GM18502 (cell line): Measurements from ENCODE around the gene DENND1B.
"Not testable (repeated sequence)": the region's sequence is repeated elsewhere in the genome, so short reads cannot be mapped to it uniquely, and the experiment has no call there.

Experiments used
- ATAC-seq: cut with Tn5 transposase; IDR thresholded peaks from one replicate; pipeline ENCODE4 v1.9.1; 2021; ENCODE audit warnings: mild to moderate bottlenecking; ENCODE audit not compliant: unreplicated experiment, poor library complexity

DENND1B gene

DNA sequence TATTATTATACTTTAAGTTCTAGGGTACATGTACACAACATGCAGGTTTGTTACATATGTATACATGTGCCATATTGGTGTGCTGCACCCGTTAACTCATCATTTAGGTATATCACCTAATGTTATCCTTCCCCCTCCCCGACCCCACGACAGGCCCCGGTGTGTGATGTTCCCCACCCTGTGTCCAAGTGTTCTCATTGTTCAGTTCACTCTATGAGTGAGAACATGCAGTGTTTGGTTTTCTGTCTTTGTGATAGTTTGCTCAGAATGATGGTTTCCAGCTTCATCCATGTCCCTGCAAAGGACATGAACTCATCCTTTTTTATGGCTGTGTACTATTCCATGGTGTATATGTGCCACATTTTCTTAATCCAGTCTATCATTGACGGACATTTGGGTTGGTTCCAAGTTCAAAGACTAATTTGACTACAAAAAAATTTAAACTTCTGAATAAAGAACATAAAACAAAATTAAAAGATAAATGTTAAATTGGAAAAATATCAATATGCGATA is 22.6 kb downstream of the DENND1B start:
- ATAC-seq = not testable (repeated sequence)

DNA sequence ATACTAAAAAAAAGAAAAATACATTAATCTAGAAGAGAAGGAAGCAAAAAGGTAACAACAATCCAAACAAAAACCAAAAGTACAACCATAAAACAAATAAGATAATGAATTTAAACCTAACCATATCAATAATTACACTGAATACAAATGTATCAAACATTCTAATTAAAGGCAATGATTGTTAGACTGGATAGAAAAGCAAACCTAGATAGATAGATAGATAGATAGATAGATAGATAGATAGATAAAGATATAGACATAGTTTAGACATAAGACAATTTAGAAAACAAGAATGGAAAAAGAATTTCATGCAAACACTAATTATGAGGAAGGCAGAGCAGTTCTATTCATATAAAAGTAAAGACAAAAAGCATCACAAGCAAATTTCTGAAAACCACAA is 24.9 kb downstream of the DENND1B start:
- no peak for ATAC-seq

DNA sequence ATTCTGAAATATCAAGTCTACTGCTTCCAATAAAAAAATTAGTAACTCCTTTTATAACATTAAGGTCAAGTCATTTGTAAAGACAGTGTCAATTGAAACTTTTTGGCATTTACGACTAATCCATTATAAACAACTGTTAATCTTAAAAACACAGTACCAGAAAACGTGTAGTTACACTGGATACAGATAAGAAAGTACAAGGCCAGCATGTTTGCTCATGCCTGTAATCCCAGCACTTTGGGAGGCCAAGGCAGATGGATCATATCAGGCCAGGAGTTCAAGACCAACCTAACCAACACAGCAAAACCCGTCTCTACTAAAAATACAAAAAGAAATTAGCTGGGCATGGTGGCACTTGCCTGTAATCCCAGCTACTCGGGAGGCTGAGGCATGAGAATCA is 29.4 kb downstream of the DENND1B start:
- no peak for ATAC-seq

DNA sequence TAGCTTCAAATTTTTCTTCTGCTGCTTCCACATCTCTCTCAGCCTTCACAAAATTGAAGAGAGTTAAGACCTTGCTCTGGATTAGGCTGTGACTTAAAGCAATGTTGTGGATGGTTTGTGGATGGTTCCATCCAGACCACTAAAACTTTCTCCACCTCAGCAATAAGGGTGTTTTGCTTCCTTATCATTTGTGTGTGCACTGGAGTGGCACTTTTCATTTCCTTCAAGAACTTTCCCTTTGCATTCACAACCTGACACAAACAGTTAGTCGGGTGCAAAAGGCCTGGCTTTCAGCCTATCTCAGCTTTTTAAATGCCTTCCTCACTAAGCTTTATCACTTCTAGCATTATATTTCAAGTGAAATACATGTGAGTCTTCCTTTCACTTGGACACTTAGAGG is 30.3 kb downstream of the DENND1B start:
- no peak for ATAC-seq

DNA sequence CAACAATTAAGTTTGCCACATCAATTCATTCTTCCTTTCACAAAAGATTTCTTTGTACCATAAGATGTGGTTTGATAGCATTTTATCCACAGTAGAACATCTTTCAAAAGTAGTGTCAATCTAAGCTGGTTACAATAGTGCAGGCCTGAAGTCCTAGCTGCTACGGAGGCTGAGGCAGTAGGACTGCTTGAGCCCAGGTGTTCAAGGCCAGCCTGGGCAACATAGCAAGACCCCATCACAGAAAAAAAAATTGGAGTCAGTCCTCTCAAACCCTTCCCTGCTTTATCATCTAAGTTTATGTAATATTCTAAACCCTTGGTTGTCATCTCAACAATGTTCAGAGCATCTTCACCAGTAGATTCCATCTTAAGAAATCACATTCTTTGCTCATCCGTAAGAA is 31.7 kb downstream of the DENND1B start:
- no peak for ATAC-seq

DNA sequence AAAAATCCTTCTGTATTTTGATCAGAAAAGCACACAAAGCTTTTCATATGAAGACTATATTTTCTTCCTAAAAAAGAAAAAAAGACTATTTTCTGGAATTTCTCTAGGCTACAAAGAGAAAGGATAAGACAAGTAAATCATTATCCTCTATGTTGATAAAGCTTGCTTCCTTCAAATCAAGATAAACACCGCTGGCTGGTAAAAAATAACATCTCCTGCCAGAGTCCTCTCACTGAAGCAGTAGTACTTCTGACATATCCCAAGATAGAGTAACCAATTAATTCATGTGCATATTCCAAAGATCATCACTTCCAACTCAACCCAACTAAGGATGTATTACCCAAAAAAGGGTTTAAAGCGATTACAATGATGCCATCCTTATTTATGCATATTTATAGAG is 34.3 kb downstream of the DENND1B start:
- no peak for ATAC-seq

DNA sequence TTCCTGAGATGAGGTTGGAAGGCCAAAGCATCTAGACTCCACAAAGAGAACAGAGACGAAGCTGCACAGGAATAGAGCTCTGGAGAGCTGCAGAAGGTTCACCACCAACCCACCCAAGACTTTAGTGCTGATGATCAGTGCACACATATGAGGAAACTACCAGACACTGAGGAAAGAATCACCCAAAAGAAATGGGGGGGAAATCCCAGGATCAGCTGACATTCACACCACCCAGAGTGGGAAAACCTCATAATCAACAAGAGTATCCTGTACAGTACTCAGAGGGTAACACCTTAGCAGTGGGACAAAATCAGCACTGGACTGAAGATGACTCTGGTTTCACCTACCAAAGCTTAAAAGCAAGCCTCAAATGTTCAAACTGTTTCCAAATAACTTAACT is 36.4 kb downstream of the DENND1B start:
- ATAC-seq = no peak

DNA sequence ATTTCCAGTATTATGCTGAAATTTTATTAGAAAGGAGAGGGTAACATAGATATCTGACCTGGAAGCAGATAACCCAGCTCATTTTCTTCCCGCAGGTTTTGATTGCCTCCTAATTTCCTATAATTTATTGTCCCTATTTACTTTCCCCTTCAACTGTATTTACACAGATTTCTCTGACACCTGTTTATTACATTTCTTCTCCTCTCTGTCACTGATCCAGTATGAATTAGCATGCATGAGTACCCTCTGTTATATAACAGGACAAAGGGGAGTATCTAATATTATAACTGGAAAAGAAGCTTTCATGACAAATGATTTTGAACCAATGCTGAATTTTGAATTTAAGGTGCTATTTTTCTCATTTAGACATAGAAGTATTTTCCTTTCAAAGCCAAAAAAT is 37.4 kb downstream of the DENND1B start:
- no peak for ATAC-seq

DNA sequence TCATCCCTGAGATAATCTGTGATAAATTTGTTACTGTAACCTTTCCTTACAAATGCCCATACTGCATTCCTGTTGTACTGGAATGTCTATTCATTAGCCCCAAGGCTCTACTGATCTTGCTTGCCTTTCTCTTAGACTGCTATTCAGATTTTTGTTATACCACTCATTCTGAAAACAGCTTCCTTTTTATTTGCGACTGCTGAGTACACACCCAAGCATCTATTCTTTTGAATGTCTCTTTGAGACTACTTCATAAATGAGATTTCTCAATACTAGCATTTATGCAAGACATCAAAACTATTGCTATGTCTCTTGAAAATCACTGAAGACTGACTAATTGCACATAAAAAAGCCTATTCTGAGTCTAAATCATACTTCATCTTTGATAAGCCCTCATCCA is 38.6 kb downstream of the DENND1B start:
- no peak for ATAC-seq

DNA sequence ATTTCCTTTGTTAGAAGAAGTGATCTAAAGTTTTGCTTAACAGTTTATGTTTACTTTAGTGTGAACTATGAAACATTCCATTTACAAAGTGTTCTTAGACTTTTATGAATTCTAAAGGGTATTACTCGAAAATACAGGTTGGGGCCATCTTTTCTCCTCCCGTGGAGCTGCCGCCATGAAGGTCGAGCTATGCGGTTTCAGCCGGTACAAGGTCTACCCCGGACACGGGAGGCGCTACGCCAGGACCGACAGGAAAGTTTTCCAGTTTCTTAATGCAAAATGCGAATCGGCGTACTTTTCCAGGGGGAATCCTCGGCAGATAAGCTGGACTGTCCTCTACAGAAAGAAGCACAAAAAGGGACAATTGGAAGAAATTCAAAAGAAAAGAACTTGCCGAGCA is 39.8 kb downstream of the DENND1B start:
- no peak for ATAC-seq

DNA sequence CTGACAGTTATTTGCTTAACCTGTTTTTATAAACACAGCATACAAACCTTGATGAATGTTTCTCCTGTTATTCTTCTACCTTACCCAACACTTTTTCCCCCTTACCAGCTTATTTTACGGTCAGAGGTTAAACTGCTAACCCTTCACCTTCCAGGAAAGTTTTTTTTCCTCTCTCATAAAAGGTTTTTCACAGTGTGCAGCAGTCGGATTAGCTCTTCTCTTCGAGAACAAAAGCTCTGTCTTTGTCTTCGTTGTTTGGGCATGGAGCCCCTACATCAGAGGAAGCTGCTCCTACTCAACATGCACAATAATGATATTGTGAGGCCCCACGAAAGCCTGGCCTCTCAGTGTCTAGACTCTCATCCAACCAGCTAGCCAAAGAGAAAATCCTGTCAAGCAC is 42.0 kb downstream of the DENND1B start:
- ATAC-seq = no peak

DNA sequence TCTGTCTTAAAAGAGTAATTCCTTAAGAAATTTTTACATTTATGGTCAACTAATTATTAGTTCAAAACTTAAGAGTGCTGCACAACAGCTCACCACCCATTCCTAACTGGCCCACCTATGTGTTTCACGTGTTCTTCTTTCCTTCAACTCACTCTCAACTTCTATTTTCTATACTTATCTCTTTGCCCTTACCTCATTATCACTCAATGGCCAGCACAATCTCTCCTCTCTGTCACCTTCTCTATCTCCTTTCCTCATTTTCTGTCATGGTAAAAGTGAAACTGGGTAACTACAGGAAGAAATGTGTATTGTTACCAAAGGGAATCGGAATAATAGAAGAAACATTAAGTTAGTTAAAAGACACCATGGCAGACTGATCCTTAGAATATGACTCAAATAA is 43.1 kb downstream of the DENND1B start:
- ATAC-seq = no peak

DNA sequence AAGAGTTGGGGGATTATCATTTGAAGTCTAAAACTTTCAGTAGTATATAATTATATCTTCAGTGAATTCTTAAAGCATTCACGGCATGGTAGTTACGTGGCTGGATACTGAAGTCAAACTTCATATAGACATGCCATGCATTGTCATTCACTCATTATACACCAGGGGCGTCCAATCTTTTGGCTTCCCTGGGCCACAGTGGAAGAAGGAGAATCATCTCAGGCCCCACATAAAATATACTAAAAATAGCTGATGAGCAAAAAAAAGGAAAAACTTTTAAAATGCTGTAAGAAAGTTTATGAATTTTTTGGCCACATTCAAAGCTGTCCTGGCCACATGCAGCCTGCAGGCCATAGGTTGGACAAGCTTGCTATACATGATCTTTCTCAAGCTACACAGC is 43.8 kb downstream of the DENND1B start:
- ATAC-seq = no peak

DNA sequence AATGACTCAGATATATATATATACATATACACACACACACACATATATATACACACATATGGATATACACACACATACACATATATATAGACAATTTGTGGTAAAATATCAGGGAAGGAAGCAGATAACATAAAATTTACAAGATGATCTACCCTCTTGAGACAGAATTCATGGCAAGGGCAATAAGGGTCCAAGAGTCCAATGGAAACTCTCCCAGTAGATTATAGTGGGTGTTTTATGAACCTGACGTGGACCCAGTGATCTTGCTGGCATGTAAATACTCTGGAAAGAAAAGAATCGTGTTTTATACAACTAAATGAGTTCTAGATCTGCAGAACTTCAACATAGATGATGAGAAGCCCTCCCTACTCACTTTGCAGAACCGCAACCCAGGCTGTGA is 49.3 kb downstream of the DENND1B start:
- ATAC-seq = no peak

DNA sequence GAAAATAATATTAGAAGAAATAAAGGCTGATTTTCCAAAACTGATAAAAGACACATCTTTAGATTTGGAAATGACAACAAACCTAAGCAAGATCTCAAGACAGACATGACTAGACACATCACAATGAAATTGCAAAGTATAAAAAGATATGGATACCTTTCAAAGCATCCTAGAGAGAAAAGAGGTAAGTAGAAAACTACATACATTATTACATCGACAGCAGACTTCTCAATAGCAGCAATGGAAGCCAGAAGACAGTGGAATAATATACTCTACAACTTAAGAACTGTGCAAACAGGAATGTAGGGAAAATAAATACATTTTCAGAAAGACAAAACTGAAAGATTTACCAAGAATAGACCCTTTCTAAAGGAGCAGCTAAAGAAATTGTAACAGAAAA is 50.2 kb downstream of the DENND1B start:
- ATAC-seq = no peak

DNA sequence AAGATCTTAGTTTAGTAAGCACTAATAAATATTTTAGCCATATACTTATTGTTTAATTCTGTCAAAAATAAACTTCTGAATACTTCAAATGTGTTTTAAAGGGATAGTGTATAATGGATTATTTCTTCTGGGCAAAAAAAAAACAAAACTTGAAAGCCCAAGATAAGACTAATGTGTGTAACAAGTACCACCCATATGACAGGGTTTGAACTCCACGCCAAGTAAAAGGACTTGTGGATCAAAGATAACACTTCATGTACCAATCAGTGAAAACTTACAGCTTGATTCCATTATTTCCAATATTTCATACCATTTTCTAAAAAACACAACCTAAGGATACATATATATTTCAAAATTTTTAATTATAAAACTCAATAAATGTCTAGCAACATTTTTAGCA is 59.5 kb downstream of the DENND1B start:
- ATAC-seq = no peak

DNA sequence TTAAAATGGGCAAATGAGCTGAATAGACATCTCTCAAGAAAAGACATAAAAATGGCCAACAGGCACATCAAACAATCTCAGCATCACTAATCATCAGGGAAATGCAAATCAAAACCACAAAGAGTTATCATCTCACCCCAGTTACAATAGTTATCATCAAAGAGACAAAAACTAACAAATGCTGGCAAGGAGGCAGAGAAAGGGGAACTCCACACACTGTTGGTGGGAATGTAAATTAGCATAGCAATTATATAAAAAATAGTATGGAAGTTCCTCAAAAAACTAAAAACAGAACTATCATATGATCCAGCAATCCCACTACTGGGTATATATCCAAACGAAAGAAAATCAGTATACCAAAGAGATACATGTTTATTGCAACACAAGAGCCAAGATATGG is 68.7 kb downstream of the DENND1B start:
- no peak for ATAC-seq

DNA sequence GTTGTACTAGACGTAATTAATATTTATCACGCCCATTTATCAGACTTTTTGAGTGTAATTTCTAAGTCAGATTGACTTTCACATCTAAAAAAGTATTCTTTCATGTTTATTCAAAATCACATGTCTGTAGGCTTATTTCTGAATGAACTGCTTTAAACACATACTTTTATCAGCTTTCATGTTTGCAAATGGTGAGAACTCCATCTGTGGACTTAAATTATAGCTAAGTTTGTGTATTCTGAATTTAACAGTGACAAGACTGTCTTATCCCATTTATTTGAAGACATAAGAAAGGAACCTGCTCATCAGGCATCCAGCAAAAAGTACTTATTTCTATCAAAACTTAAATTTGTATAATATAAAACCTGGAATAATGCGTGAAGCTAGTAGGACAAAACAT is 69.3 kb downstream of the DENND1B start:
- no peak for ATAC-seq

DNA sequence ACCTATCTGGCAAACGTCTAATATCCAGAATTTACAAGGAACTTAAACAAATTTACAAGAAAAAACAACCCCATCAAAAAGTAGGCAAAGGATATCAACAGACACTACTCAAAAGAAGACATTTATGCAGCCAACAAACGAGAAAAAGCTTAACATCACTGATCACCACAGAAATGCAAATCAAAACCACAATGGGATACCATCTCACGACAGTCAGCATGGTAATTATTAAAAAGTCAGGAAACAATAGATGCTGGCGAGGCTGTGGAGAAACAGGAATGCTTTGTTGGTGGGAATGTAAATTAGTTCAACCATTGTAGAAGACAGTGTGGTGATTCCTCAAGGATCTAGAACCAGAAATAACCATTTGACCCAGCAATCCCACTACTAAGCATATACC is 74.6 kb downstream of the DENND1B start:
- ATAC-seq = not testable (repeated sequence)

DNA sequence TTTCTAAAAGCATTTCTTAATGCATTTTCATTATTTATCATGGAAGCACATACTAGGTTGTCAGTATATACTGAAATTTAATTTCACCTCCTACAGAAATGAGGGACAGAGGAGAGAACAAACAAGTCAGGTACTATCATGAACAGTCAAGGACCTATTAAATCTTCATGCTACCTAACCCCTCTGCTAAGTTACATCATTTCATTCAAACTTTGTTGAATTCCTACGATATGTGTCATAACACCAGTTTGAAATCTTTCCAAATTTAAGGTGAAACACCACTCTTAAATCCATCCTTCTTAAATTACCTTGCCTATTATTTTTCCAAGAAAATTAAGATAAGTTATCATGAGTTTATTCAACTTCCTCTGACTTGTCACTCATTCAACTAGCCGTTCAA is 78.9 kb downstream of the DENND1B start:
- ATAC-seq = no peak

DNA sequence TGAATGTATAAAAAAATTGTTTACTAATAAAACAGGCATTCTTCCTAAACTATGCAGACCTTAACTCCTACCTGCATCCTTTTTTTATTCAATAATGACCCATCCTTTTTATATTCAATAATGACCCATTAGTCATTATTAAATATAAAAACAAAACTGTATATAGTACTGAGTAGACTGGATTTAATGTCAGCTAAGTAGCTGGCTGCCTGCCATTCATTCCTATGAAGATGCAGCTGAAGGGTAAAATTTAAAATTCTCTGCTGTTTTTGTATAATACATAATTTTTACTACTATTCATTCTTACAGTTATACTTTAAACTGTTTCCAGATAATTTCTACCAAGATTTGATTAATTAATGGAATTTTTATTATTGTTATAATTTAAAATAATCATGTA is 79.3 kb downstream of the DENND1B start:
- no peak for ATAC-seq

DNA sequence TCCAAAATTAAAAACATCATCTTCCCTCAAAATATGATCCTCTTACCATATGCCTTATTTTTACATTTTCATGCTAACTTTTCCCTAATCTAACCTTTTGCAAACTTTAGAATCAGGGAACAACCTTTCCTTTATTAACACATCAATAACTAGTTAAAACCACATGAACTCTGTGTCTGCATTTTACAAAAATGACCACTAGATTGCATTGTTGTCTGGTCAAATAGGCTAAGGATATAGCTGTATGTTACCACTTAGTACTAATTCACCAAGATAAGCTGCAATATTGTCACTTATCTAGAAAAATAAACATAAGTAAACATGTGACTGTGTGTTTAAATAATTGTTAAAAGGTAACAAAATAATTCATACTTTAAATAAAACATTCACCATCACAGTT is 82.3 kb downstream of the DENND1B start:
- ATAC-seq = peak; percentile 48

DNA sequence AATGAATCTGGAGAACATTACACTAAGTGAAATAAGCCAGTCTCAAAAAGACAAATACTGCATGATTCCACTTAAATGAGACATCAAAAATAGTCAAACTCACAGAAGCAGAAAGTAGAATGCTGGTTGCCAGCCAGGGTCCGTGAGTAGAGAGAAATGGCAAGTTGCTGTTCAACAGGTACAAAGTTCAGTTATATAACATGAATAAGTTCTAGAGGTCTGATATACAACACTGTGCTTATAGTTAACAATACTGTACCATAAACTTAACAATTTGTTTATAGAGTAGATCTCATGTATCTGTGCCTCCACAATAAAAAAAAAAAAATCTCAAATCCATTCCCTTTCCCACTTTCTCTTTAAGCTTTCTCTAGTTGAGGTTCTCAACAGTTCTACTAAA is 83.5 kb downstream of the DENND1B start:
- no peak for ATAC-seq
